Mesothelial cell of epicardium (in vitro differentiated cells): Measurements from ENCODE around the gene RBM12. TPM values are rescaled to one million over a fixed set of nuclear protein-coding genes. Genes with fewer than 3 reads are reported as not detected.

Experiments used
- DNase-seq, 2 experiments: peaks; one replicate each; pipeline ENCODE4 v3.0.0; 2021; ENCODE audit warnings: low spot score in 2 of 2; ENCODE audit not compliant: unreplicated experiment in 2 of 2
- H3K27ac Mint-ChIP-seq: 2 replicates; pipeline ENCODE4 v1.8.0; 2021; ENCODE audit warnings: mixed read lengths
- H3K27me3 Mint-ChIP-seq: 2 replicates; pipeline ENCODE4 v1.8.0; 2021; ENCODE audit warnings: low read depth, mixed read lengths
- H3K36me3 Mint-ChIP-seq: 2 replicates; pipeline ENCODE4 v1.8.0; 2021; ENCODE audit warnings: mixed read lengths
- H3K4me1 Mint-ChIP-seq: 2 replicates; pipeline ENCODE4 v1.8.0; 2021; ENCODE audit warnings: mixed read lengths
- H3K4me3 Mint-ChIP-seq: 2 replicates; pipeline ENCODE4 v1.8.0; 2021; ENCODE audit warnings: mild to moderate bottlenecking, moderate library complexity, mixed read lengths
- H3K9me3 Mint-ChIP-seq: 2 replicates; pipeline ENCODE4 v1.8.0; 2021; ENCODE audit warnings: mixed read lengths
- total RNA-seq: library from RNA; stranded (reverse); gene quantifications from 3 replicates; pipeline ENCODE4 v1.2.1, GENCODE V29; 2021
- TF ChIP-seq, protein P1 (sequence below): fragments of 200-600 bp; sonication (generic); IDR thresholded peaks from one replicate; pipeline ENCODE4 v1.5.0; 2021; ENCODE audit warnings: antibody characterized with exemption; ENCODE audit not compliant: unreplicated experiment

Gene RBM12
- total RNA-seq, 1 donor from 2014 or later, result 154 TPM

DNA sequence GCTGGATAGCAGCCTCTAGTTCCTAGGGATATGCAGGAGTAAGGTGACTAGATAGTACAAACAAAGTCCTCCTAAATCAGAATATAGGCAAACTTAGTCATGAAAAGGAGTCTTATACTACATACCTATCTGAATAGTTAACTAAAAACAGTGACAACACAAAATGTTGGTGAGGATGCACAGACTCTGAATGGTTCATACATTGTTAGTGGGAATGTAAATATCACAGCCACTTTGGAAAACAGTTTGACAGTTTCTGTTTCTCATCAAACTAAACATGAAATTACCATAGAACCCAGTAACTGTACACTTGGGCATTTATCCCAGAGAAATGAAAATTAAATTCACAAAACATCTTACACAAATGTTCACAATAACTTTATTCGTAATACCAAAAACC, 17.3 kb upstream of the RBM12 start:
- no peak overlapping the region for H3K27ac Mint-ChIP-seq
- TF ChIP-seq, protein P1, sequence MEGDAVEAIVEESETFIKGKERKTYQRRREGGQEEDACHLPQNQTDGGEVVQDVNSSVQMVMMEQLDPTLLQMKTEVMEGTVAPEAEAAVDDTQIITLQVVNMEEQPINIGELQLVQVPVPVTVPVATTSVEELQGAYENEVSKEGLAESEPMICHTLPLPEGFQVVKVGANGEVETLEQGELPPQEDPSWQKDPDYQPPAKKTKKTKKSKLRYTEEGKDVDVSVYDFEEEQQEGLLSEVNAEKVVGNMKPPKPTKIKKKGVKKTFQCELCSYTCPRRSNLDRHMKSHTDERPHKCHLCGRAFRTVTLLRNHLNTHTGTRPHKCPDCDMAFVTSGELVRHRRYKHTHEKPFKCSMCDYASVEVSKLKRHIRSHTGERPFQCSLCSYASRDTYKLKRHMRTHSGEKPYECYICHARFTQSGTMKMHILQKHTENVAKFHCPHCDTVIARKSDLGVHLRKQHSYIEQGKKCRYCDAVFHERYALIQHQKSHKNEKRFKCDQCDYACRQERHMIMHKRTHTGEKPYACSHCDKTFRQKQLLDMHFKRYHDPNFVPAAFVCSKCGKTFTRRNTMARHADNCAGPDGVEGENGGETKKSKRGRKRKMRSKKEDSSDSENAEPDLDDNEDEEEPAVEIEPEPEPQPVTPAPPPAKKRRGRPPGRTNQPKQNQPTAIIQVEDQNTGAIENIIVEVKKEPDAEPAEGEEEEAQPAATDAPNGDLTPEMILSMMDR, result no peak
- H3K36me3 Mint-ChIP-seq, result peaks cover 6% of the 10 kb centered on the region
- no peaks in the 10 kb centered on the region for H3K27me3 Mint-ChIP-seq
- no peak overlapping the region for H3K4me3 Mint-ChIP-seq
- DNase-seq, result no peak
- no peaks in the 10 kb centered on the region for H3K4me1 Mint-ChIP-seq
- H3K9me3 Mint-ChIP-seq, result no peaks in the 10 kb centered on the region

DNA sequence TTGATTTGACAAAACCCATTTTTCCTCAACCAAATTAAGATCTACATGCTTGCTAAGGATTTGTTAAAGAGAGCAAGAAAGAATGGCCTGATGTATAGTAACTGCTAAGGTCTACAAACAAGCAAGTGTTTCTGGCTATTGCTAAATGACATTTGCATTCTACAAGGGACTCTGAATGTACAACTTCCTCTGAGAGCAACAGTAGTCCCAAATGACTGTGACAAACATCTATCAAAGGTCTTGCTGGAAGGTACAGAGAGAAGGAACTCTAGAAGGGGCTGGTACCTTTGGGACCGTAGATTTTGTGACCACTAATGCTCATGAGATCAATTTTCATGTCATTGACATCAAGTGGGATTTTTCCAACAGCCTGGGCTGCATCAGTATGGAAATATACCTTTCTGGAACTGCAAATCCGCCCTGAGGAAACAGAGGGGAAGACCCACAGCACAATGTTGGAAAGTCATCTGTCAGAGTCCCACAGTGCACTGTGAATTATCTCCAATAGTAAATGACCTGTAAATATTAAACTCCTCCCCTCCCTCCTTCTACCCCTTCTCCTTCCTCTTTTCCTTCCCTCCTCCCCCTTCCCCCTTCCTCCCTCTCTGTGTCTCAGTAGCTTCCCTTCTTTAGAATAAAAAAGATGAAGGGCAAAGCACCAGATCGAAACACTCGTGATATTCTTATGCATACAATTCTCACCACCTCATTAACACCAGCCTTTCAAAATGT, 15.9 kb upstream of the RBM12 start:
- no peak for DNase-seq
- no peak overlapping the region for H3K27ac Mint-ChIP-seq

DNA sequence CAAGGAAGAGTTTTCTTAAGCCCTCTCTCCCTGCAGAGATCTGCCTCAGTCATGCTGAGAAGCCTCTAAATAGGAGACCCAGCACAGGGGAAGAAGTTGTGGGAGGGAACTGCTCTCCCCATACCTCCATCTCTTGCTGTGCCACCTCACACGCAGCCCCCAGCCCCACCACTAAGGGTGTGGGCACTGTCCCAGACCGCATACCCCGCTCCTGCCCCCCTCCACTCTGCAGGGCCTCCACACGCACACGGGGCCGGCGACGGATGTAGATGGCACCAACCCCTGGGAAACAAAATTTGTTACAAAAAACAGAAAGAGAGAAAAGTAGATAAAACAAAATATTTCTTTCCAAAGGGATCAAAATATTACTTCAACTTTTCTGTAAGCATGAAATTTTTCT, 10.2 kb upstream of the RBM12 start:
- Mint-ChIP-seq H3K27ac (no peak overlapping the region), H3K4me3 (no peak overlapping the region), H3K36me3 (peaks cover 14% of the 10 kb centered on the region), H3K27me3 (no peaks in the 10 kb centered on the region), H3K9me3 (no peaks in the 10 kb centered on the region), H3K4me1 (no peaks in the 10 kb centered on the region)
- no peak for DNase-seq
- TF ChIP-seq, protein P1, result no peak

More for the DNA sequence above, 15.9 kb upstream of the RBM12 start:
- TF ChIP-seq, protein P1, result no peak
- H3K4me1 Mint-ChIP-seq, result no peaks in the 10 kb centered on the region
- H3K36me3 Mint-ChIP-seq, result peaks cover 2% of the 10 kb centered on the region
- no peaks in the 10 kb centered on the region for H3K9me3 Mint-ChIP-seq
- H3K27me3 Mint-ChIP-seq, result no peaks in the 10 kb centered on the region
- no peak overlapping the region for H3K4me3 Mint-ChIP-seq

DNA sequence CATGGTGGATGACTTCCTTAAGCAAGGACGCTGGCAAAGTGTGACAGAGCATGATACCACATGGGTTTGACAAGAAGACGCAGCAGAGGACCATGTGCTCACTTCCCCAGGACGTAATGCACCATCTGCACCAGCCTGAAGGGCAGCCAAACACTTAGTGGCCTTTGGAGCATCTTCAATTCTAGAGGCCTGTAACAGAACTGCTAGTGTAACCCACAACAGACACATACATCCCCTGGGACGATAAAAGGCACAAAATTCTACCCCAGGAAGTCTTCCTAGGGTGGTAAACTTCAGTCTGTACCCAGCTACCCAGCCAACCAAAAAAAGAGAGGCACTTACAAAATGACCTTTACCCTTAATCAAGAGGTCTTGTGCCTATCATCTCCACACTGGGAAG, 9.2 kb upstream of the RBM12 start:
- H3K27me3 Mint-ChIP-seq, result no peaks in the 10 kb centered on the region
- H3K4me1 Mint-ChIP-seq, result no peaks in the 10 kb centered on the region
- H3K9me3 Mint-ChIP-seq, result no peaks in the 10 kb centered on the region
- peaks cover 14% of the 10 kb centered on the region for H3K36me3 Mint-ChIP-seq
- no peak overlapping the region for H3K4me3 Mint-ChIP-seq
- TF ChIP-seq, protein P1, result no peak
- no peak for DNase-seq
- no peak overlapping the region for H3K27ac Mint-ChIP-seq

DNA sequence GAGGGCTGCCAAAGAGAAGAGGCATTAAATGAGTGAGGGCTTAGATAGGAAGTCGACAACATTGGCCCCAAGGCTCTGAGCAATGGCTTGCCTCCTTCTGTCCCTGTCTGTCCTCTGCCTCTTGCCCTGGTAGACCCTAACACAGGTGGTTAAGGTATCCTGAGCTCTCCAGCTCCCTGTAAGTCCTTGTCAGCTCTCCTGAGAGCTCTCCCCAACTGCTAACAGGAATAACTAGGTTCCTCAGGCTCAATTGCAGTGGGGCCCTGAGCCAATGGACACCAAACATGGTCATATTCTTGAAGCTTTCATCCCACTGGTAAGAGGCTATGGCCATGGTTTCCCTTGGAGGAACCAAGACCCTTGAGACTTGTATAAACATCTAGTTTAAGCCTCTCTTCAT, 5.0 kb upstream of the RBM12 start:
- H3K27ac Mint-ChIP-seq, result no peak overlapping the region
- TF ChIP-seq, protein P1, result no peak
- H3K9me3 Mint-ChIP-seq, result no peaks in the 10 kb centered on the region
- H3K36me3 Mint-ChIP-seq, result peaks cover 18% of the 10 kb centered on the region
- no peak for DNase-seq
- H3K4me3 Mint-ChIP-seq, result no peak overlapping the region
- H3K4me1 Mint-ChIP-seq, result peaks cover 4% of the 10 kb centered on the region
- no peaks in the 10 kb centered on the region for H3K27me3 Mint-ChIP-seq

DNA sequence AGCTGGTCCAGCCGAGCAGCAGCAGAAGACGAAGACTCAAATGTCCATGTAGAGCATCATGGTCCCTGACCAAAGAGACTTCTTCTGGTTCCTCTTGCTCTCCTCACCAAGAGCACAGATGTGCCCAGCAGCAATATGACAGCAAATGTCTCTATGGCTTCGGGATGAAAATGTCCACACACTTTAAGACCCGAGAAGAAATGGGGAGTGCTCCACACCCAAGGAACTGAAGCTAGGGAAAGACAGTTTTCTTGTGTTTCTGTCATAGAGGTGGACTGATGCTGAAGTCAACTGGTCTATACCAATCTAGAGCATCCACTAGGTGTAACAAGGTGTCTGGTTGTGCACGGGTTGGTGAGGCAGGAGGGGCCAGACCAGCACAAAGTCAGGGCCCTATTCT, 4.5 kb upstream of the RBM12 start:
- H3K27me3 Mint-ChIP-seq, result no peaks in the 10 kb centered on the region
- DNase-seq, result no peak

More for the DNA sequence above, 4.5 kb upstream of the RBM12 start:
- no peak overlapping the region for H3K4me3 Mint-ChIP-seq
- peaks cover 4% of the 10 kb centered on the region for H3K4me1 Mint-ChIP-seq
- H3K36me3 Mint-ChIP-seq, result peaks cover 18% of the 10 kb centered on the region
- TF ChIP-seq, protein P1, result no peak
- no peak overlapping the region for H3K27ac Mint-ChIP-seq
- H3K9me3 Mint-ChIP-seq, result no peaks in the 10 kb centered on the region
